ENCODE measurements around the gene LYAR. TPM values are rescaled to one million over a fixed set of nuclear protein-coding genes. Genes with fewer than 3 reads are reported as not detected.
"Not testable (repeated sequence)": the region's sequence is repeated elsewhere in the genome, so short reads cannot be mapped to it uniquely, and the experiment has no call there.

LYAR gene
- total RNA-seq, 1 donor from 2014 or later: 35.9 TPM

- intact Hi-C loops (cut with micrococcal nuclease): no loop called here
These were observed 22.0 kb downstream of the LYAR start for GRCh38 chr4:4267981-4268380.

- intact Hi-C loops (cut with micrococcal nuclease): loop anchor here (1.0 kb wide), 2 partner anchors 75 to 170 kb away; no protein-coding TSS in a partner anchor
These were observed 29.7 kb downstream of the LYAR start for GRCh38 chr4:4260185-4260751.

GRCh38 chr4:4259484-4260100 lies 30.4 kb downstream of the LYAR start:
- intact Hi-C loops (cut with micrococcal nuclease): loop anchor here (1.0 kb wide), 2 partner anchors 76 to 171 kb away; no protein-coding TSS in a partner anchor

- intact Hi-C loops (cut with micrococcal nuclease): not testable (repeated sequence)
These were observed 32.2 kb downstream of the LYAR start for GRCh38 chr4:4257705-4258104.

GRCh38 chr4:4256799-4257198 lies 33.2 kb downstream of the LYAR start:
- intact Hi-C loops (cut with micrococcal nuclease): no loop called here

GRCh38 chr4:4254666-4255065 lies 35.3 kb downstream of the LYAR start:
- intact Hi-C loops (cut with micrococcal nuclease): no loop called here

- intact Hi-C loops (cut with micrococcal nuclease): no loop called here
These were observed 35.8 kb downstream of the LYAR start for GRCh38 chr4:4254199-4254598.

GRCh38 chr4:4249866-4250265 lies 40.1 kb downstream of the LYAR start:
- intact Hi-C loops (cut with micrococcal nuclease): no loop called here

- intact Hi-C loops (cut with micrococcal nuclease): not testable (repeated sequence)
These were observed 40.6 kb downstream of the LYAR start for GRCh38 chr4:4249342-4249741.

- intact Hi-C loops (cut with micrococcal nuclease): loop anchor here (1.0 kb wide), 3 partner anchors 41 to 294 kb away; partner anchors contain the start of genes LYAR and ZBTB49
These were observed 41.1 kb downstream of the LYAR start for GRCh38 chr4:4248885-4249203.

- intact Hi-C loops (cut with micrococcal nuclease): loop anchor here (1.0 kb wide), 3 partner anchors 42 to 293 kb away; partner anchors contain the start of genes LYAR and ZBTB49
These were observed 41.7 kb downstream of the LYAR start, which contains the start of gene TMEM128 for GRCh38 chr4:4248029-4248884. Gene TMEM128, minus strand, starts transcription at chr4:4248223. Its CDS starts 21 bp downstream, at chr4:4248202.

GRCh38 chr4:4247696-4248028 lies 42.3 kb downstream of the LYAR start:
- intact Hi-C loops (cut with micrococcal nuclease): loop anchor here (1.0 kb wide), 3 partner anchors 43 to 294 kb away; partner anchors contain the start of genes LYAR and ZBTB49

GRCh38 chr4:4245172-4245571 lies 44.8 kb downstream of the LYAR start:
- intact Hi-C loops (cut with micrococcal nuclease): no loop called here

GRCh38 chr4:4239551-4239950 lies 50.4 kb downstream of the LYAR start:
- intact Hi-C loops (cut with micrococcal nuclease): not testable (repeated sequence)

GRCh38 chr4:4233610-4234009 lies 56.3 kb downstream of the LYAR start:
- intact Hi-C loops (cut with micrococcal nuclease): no loop called here

- intact Hi-C loops (cut with micrococcal nuclease): no loop called here
These were observed 61.6 kb downstream of the LYAR start for GRCh38 chr4:4228356-4228668.

GRCh38 chr4:4227510-4228355 lies 62.2 kb downstream of the LYAR start:
- intact Hi-C loops (cut with micrococcal nuclease): no loop called here

- intact Hi-C loops (cut with micrococcal nuclease): no loop called here
These were observed 63.1 kb downstream of the LYAR start, which contains the start of gene OTOP1 for GRCh38 chr4:4226606-4227438. Gene OTOP1, minus strand, starts transcription at chr4:4226929. Its CDS starts 65 bp downstream, at chr4:4226864.

- intact Hi-C loops (cut with micrococcal nuclease): no loop called here
These were observed 63.9 kb downstream of the LYAR start for GRCh38 chr4:4225915-4226605.
